H9 (cell line): ENCODE data around the gene NXN. TPM values are rescaled to one million over a fixed set of nuclear protein-coding genes. Genes with fewer than 3 reads are reported as not detected.

Experiments
- DNase-seq: peaks from one replicate; pipeline ENCODE4 v3.0.0-alpha.2; 2017
- H2AFZ ChIP-seq: one replicate; pipeline ENCODE4 v1.6.1; 2013; ENCODE audit warnings: mild to moderate bottlenecking, low read length, control low read depth, moderate library complexity
- H2AK5ac ChIP-seq: 2 replicates; pipeline ENCODE4 v1.6.1; 2013; ENCODE audit warnings: low read length, control low read depth, mixed read lengths; ENCODE audit not compliant: insufficient read length
- H2BK120ac ChIP-seq: one replicate; pipeline ENCODE4 v1.6.1; 2013; ENCODE audit warnings: low read depth, mild to moderate bottlenecking, low read length, control low read depth, inconsistent platforms; ENCODE audit not compliant: poor library complexity, severe bottlenecking
- H2BK12ac ChIP-seq: 2 replicates; pipeline ENCODE4 v1.6.1; 2013; ENCODE audit warnings: low read length, control low read depth, mixed read lengths, low read depth; ENCODE audit not compliant: insufficient read length
- H2BK15ac ChIP-seq: 2 replicates; pipeline ENCODE4 v1.6.1; 2013; ENCODE audit warnings: low read depth, low read length, control low read depth
- H2BK20ac ChIP-seq: one replicate; pipeline ENCODE4 v1.6.1; 2013; ENCODE audit warnings: low read depth, mild to moderate bottlenecking, low read length, control low read depth, inconsistent platforms; ENCODE audit not compliant: poor library complexity, severe bottlenecking
- H2BK5ac ChIP-seq: 2 replicates; pipeline ENCODE4 v1.6.1; 2013; ENCODE audit warnings: low read length, control low read depth, mixed read lengths; ENCODE audit not compliant: insufficient read length
- H3K14ac ChIP-seq: 2 replicates; pipeline ENCODE4 v1.6.1; 2013; ENCODE audit warnings: low read length, control low read depth; ENCODE audit not compliant: insufficient read depth
- H3K18ac ChIP-seq: 2 replicates; pipeline ENCODE4 v1.6.1; 2013; ENCODE audit warnings: low read depth, mild to moderate bottlenecking, mixed read lengths, low read length, control low read depth; ENCODE audit not compliant: insufficient read length
- H3K23ac ChIP-seq: 2 replicates; pipeline ENCODE4 v1.6.1; 2013; ENCODE audit warnings: low read length, control low read depth, mixed read lengths, low read depth; ENCODE audit not compliant: insufficient read length
- H3K23me2 ChIP-seq: 2 replicates; pipeline ENCODE4 v1.6.1; 2013; ENCODE audit warnings: low read depth, mild to moderate bottlenecking, mixed read lengths, low read length, control low read depth; ENCODE audit not compliant: insufficient read length, poor library complexity, severe bottlenecking
- H3K27ac ChIP-seq: 2 replicates; pipeline ENCODE4 v1.5.1; 2013; ENCODE audit warnings: low read length, control low read depth, mixed read lengths, low read depth; ENCODE audit not compliant: insufficient read length
- H3K27me3 ChIP-seq: 2 replicates; pipeline ENCODE4 v1.6.1; 2013; ENCODE audit warnings: low read length, control low read depth, inconsistent platforms; ENCODE audit not compliant: insufficient read depth
- H3K4ac ChIP-seq: 2 replicates; pipeline ENCODE4 v1.6.1; 2013; ENCODE audit warnings: low read depth, mild to moderate bottlenecking, control low read depth, inconsistent platforms, low read length, moderate library complexity
- H3K4me1 ChIP-seq: 2 replicates; pipeline ENCODE4 v1.6.1; 2013; ENCODE audit warnings: low read length, control low read depth, inconsistent platforms; ENCODE audit not compliant: insufficient read depth
- H3K4me2 ChIP-seq: 2 replicates; pipeline ENCODE4 v1.6.1; 2013; ENCODE audit warnings: low read length, control low read depth, mixed read lengths; ENCODE audit not compliant: insufficient read length, insufficient read depth
- H3K56ac ChIP-seq: 2 replicates; pipeline ENCODE4 v1.6.1; 2013; ENCODE audit warnings: low read depth, mild to moderate bottlenecking, mixed read lengths, low read length, control low read depth; ENCODE audit not compliant: insufficient read length
- H3K79me1 ChIP-seq: 2 replicates; pipeline ENCODE4 v1.6.1; 2013; ENCODE audit warnings: low read depth, mild to moderate bottlenecking, moderate library complexity, low read length, control low read depth, inconsistent platforms; ENCODE audit not compliant: insufficient read depth, poor library complexity, severe bottlenecking
- H3K79me2 ChIP-seq: 2 replicates; pipeline ENCODE4 v1.6.1; 2013; ENCODE audit warnings: low read length, control low read depth, inconsistent platforms; ENCODE audit not compliant: insufficient read depth
- H3K9ac ChIP-seq: 2 replicates; pipeline ENCODE4 v1.6.1; 2013; ENCODE audit warnings: low read length, control low read depth, mixed read lengths; ENCODE audit not compliant: insufficient read length; ENCODE audit errors: extremely low read depth
- H3K9me3 ChIP-seq: one replicate; pipeline ENCODE4 v1.6.1; 2013; ENCODE audit warnings: low read depth, low read length, inconsistent platforms; ENCODE audit not compliant: control insufficient read depth
- H3T11ph ChIP-seq: one replicate; pipeline ENCODE4 v1.6.1; 2013; ENCODE audit warnings: mild to moderate bottlenecking, low read length, control low read depth, inconsistent platforms
- H4K20me1 ChIP-seq: one replicate; pipeline ENCODE4 v1.6.1; 2013; ENCODE audit not compliant: control insufficient read depth, insufficient read length, insufficient read depth
- H4K5ac ChIP-seq: 2 replicates; pipeline ENCODE4 v1.6.1; 2013; ENCODE audit warnings: low read depth, mild to moderate bottlenecking, mixed read lengths, low read length, control low read depth; ENCODE audit not compliant: insufficient read length
- H4K8ac ChIP-seq: replicated peaks from 2 replicates; pipeline ENCODE4 v1.6.1; 2013; ENCODE audit warnings: low read length, control low read depth, mixed read lengths, low read depth; ENCODE audit not compliant: insufficient read length
- H4K91ac ChIP-seq: 2 replicates; pipeline ENCODE4 v1.6.1; 2013; ENCODE audit warnings: low read depth, mild to moderate bottlenecking, moderate library complexity, mixed read lengths, low read length, control low read depth; ENCODE audit not compliant: insufficient read length
- H3K27ac Mint-ChIP-seq, 3 experiments: 2 replicates in 2 of 3; 3 replicates in 1 of 3; pipeline ENCODE4 v1.8.0; 2020 to 2021; ENCODE audit warnings: mixed read lengths in 3 of 3, mild to moderate bottlenecking in 1 of 3, moderate library complexity in 1 of 3
- H3K27me3 Mint-ChIP-seq: 2 replicates; pipeline ENCODE4 v1.8.0; 2021; ENCODE audit warnings: low read depth, mild to moderate bottlenecking, moderate library complexity, mixed read lengths
- H3K36me3 Mint-ChIP-seq, 3 experiments: 2 replicates in 2 of 3; 3 replicates in 1 of 3; pipeline ENCODE4 v1.8.0; 2020 to 2021; ENCODE audit warnings: low read depth in 3 of 3, mixed read lengths in 3 of 3; ENCODE audit not compliant: insufficient read depth in 1 of 3
- H3K4me1 Mint-ChIP-seq, 2 experiments: 2 replicates each; pipeline ENCODE4 v1.8.0; 2020; ENCODE audit warnings: mixed read lengths in 2 of 2
- H3K4me3 Mint-ChIP-seq, 2 experiments: 2 replicates in 1 of 2; 3 replicates in 1 of 2; pipeline ENCODE4 v1.8.0; 2020 to 2021; ENCODE audit warnings: mild to moderate bottlenecking in 2 of 2, mixed read lengths in 2 of 2, moderate library complexity in 1 of 2
- H3K9me3 Mint-ChIP-seq, 2 experiments: 2 replicates in 1 of 2; 3 replicates in 1 of 2; pipeline ENCODE4 v1.8.0; 2020; ENCODE audit warnings: mild to moderate bottlenecking in 2 of 2, mixed read lengths in 2 of 2, moderate library complexity in 1 of 2
- CTCF ChIP-seq: fragments of 200-600 bp; sonication (generic); conservative IDR thresholded peaks from 3 replicates; pipeline ENCODE4 v1.8.0; 2021; ENCODE audit warnings: antibody characterized with exemption, mild to moderate bottlenecking
- WGBS: extraction: QIAGEN DNeasy Blood & Tissue Kit; methylation state at CpG from one replicate; pipeline ENCODE4 v1.1.7; 2013; ENCODE audit warnings: missing lambda C conversion rate, low lambda C conversion rate, mixed read lengths; ENCODE audit not compliant: insufficient read length; ENCODE audit errors: extremely low coverage; 5-methylcytosine and 5-hydroxymethylcytosine counted together
- total RNA-seq: library from RNA; stranded (reverse); gene quantifications from 2 replicates; pipeline ENCODE4 v1.2.1, GENCODE V29; 2021

The NXN gene
- total RNA-seq, 1 experiment from 2014 or later: 93.6 TPM

GRCh38 chr17:846901-847843, 132.4 kb downstream of the NXN start:
- Mint-ChIP-seq H3K27me3 (no peaks in the 10 kb centered on the region), H3K4me1 (peaks cover 58 to 60% of the 10 kb centered on the region in 2 experiments), H3K36me3 (peaks cover 1 to 11% (median 4%) of the 10 kb centered on the region in 3 experiments; a peak in 6 of 7 replicates), H3K27ac (peak overlapping the region; percentile 22 to 76 (median 72); a peak in 3 of 7 replicates), H3K4me3 (peak overlapping the region in 1 of 2 experiments; percentile 28; a peak in 1 of 5 replicates), H3K9me3 (no peaks in the 10 kb centered on the region)
- Histone ChIP-seq H3K4ac (no peak overlapping the region), H3K56ac (no peak overlapping the region), H3K27me3 (no peaks in the 10 kb centered on the region), H3K18ac (no peak overlapping the region), H3K27ac (no peak overlapping the region), H4K8ac (no peak overlapping the region), H3K23ac (no peak overlapping the region), H2BK120ac (no peak overlapping the region), H3K9me3 (no peaks in the 10 kb centered on the region), H4K5ac (no peak overlapping the region), H2AFZ (no peak overlapping the region), H3K4me2 (no peak overlapping the region), H2BK5ac (no peak overlapping the region), H3K79me1 (peaks cover 8% of the 10 kb centered on the region), H2BK15ac (no peak overlapping the region), H2AK5ac (no peak overlapping the region), H4K20me1 (no peaks in the 10 kb centered on the region), H3T11ph (no peak overlapping the region), H3K9ac (no peak overlapping the region), H2BK12ac (no peak overlapping the region), H2BK20ac (no peak overlapping the region), H3K23me2 (peaks cover 4% of the 10 kb centered on the region), H3K4me1 (no peaks in the 10 kb centered on the region), H4K91ac (no peak overlapping the region), H3K14ac (no peak overlapping the region), H3K79me2 (no peaks in the 10 kb centered on the region; the same call in 1 of the 2 replicates)
- DNase-seq: no peak
- WGBS: no CpG with 5 or more reads among the region's 32 CpGs
- no peak for TF ChIP-seq CTCF
